ENCODE measurements around the gene TNRC6C.

Gene TNRC6C

DNA sequence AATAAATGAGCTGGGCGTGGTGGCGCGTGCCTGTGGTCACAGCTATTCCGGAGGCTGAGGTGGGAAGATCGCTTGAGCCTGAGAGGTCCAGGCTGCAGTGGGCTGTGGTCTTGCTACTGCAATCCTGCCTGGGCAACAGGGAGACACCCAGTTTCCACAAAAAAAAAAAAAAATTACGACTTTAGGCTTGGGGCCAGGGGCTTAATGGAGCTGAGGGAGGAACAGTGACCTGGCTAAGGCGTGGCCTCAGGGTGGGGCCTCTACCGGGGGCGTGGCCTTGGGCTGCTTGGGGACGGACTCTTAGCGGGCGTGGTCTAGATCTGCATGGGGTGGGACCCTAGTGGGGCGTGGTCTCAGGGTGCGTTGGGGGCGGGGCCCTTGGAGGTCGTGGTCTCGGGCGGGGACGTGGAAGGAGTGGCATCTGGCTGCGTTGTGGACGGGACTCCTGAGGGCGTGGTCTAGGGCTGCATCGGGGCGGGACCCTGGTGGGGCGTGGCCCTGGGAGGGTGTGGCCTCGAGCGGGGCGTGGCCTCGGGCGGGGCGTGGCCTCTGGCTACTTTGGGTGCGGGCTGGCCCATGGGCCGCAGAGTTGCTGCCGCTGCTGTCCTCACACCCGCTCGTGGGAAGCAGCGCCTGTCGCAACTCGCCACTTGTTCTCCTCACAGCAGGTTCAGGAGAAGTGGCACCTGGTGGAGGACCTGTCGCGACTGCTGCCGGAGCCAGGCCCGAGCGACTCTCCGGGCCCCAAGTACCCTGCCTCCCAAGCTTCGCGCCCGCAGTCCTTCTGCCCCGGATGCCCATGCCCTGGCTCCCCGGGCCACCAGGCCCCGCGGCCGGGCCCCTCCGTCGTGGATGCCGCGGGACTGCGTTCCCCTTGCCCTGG lies 181.9 kb downstream of the TNRC6C start:
- DNase-seq = peak; percentile 48

DNA sequence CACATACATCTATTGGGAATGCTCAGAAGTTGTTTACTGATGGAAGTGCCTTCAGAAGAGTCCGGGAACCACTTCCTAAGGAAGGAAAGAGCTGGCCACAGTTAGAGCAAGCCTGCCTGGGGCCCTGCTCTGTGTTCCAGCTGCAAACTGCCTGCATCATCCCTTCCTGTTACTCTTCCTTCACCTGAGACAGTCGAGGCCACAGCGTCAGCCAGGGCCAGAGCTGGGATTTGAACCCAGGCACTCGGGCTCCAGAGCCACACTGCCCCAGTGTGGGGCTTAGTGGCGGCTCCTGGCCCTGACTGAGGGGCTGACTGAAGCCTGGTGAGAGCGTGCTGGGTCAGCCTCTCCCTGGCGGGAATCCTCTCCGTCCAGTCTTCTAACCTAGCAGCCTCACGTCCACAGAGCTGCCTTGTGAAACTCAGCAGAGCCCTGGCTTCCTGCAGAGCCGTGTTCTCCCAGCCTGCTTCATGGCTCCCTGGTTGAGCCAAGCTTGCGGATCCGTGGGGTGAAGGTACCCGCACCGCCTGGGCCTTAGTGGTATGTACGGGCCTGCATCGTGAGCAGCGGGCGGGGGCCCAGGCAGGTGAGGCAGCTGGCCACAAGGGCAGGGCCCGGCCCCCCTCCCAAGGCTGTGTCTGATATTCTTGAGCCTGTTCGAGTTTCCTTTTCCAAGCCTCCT lies 183.1 kb downstream of the TNRC6C start:
- no peak for DNase-seq

DNA sequence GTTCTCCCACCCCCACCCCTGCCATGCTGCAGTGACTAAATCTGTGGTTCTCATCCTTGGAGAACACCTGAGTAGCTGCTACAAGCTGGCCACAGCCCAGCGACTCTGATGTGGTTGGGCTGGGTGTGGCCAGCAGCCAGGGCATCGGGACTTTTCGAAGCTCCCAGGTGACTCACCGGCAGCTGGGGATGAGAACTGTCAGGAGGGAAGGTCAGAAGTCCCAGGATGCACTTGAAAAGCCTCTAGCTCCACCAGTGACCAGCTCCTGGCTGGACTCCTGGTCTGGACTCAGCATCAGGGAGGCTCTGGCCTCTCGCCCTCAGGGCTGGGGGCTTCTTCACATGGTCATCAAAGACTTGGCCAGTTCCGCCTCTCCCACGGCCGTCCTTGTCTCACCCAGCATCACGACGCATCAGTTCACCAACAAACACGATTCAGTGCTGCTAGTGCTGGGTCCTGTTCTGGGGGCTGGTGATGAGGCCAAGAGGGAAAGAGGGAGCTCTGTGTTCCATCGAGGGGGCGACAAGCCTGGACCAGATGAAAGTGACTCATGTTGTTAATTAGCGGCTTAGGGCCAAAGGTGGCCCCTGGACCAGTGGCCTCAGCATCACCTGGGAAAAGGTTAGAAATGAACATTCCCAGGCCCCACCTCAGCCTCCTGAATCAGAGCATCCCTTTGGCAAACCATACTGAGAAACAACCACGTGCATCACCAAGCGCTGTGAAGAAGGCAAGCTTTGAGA lies 183.8 kb downstream of the TNRC6C start:
- peak; percentile 25 for DNase-seq

DNA sequence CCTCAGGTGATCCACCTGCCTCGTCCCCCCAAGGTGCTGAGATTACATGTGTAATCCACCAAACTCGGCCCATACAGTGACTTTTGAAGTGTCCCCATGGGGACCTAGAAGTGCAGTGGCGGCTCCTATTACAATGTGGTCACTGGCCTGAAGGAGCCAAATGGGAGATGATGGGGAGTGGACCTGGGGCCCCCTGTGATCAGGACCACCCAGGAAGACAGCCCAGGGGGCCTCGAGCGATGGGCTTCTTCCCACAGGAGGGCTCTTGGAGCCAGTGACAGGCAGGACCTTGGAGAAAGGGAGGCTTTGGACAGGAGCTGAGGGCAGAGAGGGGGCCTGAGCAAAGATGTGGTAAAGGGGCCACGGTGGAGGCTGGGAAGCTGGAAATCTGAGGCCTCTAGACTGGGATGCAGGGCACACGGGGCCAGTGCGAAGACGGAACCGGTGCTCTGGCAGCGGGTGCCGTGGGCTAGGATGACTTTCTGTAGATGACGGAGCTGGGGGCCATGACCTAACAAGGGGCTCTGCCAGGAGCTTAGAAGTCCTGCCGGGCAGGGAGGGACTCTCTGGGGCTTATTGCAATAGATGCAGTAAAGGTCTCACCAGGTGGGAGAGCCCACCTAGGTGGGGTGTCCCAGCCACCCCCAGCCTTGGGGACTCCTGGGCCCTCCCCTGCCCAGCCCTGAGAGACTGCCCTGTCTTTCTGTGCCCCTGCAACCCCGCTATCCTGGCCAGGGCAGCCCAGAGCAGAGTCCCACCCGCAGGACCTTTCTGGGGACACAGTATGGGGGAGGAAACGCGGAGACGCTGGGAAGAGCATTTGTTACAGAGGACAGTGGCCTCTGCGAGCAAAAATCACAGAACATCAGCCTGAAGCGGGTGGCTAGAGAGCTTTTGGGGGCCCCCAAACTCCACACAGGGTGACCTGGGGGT lies 185.0 kb downstream of the TNRC6C start:
- DNase-seq = no peak

DNA sequence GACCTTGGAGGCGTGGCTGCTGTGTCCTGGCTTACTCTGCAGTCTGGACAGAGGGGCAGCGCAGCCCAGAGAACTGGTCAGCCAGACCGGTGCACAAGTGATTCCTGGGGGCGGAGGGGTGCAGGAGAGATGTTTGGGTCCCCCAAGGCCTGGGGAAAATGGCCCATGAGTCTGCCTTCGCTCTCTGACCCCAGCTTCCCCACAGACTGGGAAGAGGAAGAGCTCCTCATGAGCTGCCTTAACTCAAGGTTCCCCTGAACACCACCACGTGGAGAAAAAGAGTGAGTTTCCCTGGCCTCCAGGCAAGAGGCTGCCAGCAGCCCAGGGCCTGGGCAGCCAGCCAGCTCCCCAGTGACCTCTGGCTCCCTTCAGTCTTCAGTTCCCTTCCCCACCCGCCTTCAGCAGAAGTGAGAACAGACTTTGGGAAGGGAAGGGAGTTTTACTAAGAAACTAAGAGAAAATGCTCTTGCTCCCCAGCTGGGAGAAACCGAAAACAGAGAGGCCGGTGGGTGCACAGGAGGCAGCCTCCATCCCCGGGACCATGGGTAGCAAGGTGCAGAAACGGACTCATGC lies 185.7 kb downstream of the TNRC6C start:
- peak; percentile 59 for DNase-seq

DNA sequence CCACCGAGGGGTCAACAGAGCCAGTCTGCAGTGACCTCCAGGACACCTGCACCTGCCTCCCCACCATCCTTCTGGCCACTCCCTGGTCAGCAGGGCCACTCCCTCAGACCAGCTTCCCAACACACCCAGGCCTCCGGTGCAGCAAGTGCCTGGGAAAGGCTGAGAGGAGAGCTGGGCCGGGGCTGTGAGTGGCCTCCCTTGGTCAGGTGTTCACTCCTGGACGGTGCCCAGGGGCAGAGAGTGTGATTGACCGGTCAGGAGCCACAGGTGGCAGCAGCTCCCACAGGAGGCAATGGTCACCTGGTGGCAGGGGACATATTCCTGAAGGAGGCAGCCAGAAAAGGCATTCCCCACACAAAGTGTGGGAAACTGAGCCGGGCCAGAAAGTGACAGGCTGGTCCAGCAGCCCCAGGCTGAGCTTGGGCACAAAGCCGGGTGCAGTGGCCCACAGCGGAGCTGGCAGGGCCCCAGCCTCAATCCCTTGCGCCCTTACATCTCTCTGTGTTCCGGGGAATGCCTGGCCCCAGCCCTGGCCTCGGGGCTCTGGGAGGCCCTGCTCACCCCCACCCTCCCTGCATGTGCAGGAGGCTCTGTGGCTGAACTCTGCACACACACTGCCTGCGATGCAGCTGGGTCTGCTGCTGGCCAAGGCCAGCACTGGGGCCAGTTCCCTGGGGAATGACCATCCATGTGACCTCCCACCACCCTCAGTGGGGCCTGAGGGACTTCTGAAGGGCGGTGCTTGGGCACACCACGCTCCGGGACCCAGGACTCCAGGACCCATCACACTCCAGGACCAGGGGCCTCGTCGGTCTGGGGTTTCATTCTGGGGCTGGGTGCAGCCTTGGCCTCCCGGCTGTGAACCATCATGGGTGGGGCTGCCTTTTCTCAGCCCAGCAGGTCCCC lies 186.5 kb downstream of the TNRC6C start:
- no peak for DNase-seq

DNA sequence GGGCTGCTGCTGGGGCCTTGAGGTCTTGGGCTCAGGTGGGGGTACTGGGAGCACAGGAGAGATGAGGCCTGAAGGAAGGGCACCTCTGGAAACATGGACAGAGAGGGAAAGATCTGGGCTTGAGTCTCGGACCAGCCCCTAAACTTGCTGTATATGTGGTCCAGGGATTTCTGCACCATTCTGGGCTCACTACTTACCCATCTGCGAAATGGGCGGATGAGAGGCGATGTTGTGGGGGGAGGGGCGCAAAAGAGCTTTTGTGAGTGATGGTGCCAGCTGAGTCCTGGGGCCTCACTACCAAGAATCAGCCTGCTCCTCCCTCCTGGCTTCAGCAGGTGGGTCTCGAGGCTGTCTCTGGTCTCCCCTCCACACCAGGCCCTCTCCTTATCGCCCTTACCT lies 188.0 kb downstream of the TNRC6C start:
- DNase-seq = no peak

DNA sequence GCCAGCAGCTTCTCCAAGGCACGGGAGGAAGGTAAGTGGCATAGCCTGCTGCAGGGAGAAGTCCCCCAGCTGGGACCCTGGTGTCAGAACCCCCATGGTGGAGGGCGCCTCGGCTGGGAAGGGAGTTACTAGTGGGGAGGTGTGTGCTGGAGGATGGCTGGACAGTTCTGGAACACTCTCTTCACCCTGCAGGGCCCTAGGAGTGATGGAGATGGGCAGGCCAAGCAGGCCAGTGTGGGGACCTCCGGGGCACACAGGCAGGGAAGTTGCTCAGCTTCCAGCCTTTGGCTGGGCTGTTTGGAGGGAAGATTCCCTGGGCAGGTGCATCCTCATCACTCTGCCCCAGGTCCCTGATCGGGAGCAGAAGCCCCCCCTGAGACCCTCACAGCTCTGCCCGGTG lies 188.4 kb downstream of the TNRC6C start:
- DNase-seq = no peak

DNA sequence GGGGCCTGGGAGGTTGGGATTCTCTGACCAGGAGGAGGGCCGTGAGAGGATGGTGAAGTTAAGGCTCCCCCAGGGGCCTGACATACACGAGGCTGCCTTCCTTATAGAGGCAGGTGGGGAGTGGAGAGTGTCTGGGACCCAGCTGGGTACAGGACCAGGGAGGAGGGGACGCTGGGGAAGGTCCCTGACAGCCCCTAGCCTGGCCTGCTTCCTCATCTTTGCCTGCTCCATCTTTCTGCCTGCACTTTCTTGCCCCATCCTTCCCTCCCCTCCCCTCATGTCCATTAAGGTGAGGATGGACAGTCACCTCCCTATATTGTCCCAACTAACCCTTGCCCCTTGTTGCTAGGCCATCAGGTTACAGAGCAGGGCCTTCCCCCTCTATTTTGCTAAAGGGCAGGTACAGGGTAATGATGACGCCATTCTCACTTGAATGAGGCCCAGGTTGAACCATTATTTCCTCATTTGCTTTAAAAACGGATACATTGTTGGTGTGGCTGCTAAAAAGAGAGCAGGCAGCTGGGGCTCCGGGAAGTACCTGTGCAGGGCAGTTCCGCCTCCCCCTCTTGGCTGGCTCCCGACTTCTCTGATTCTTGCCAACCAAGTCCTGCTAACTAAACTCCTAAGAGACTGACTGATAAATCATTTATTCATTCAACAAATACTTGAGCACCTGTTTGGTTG lies 189.0 kb downstream of the TNRC6C start:
- DNase-seq = no peak

DNA sequence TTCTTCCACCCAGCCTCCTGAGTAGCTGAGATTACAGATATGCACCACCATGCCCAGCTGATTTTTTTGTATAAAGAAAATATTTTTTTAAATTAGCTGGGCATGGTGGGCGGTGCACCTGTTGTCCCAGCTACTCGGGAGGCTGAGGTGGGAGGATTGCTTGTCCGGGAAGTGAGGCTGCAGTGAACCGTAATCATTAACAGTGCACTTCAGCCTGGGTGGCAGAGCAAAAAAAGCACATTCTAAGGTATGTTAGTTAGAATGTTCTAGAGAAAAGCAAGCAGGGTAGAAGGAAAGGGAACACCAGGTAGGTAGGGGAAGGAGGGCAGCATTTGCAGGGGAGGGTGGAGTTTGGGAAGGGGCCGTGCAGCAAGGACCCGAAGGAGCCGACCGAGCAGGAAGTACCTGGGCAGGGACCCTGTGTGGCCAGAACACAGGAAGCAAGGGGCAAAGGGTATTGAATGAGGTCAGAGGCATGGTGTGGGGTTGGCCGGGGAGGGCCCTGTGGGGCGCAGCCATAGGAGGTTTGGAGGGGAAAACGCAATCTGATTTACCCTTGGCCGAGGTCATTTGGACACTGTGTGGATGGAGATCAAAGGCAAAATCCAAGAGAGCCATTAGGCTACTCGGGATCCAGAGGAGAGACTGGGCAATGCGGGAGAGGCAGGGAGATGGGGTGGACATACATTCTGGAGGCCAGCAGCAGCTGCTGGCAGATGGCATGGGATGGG lies 189.9 kb downstream of the TNRC6C start:
- no peak for DNase-seq

DNA sequence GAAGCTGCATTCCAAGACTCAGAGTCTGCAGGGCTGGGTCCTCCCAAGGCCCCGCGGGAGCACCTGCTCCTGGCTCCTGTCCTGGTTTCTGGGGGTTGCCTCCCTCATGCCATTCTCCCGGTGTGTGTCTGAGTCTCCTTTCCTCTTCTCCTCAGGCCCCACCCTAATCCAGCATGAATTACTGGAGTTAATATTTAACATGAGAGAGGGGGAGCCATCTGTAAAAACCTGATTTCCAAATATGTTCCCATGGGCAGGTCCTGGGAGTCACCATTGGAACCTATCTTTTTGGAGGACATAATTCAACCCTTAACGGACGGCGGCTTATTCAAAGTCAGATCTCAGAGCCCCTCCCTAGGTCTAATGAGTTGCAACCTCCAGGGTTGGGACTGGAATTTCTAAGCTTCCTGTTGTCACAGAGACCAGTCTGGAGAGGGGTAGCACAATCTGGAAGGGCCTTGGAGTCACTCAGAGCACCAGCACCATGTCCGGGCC lies 193.1 kb downstream of the TNRC6C start:
- DNase-seq = peak; percentile 63

DNA sequence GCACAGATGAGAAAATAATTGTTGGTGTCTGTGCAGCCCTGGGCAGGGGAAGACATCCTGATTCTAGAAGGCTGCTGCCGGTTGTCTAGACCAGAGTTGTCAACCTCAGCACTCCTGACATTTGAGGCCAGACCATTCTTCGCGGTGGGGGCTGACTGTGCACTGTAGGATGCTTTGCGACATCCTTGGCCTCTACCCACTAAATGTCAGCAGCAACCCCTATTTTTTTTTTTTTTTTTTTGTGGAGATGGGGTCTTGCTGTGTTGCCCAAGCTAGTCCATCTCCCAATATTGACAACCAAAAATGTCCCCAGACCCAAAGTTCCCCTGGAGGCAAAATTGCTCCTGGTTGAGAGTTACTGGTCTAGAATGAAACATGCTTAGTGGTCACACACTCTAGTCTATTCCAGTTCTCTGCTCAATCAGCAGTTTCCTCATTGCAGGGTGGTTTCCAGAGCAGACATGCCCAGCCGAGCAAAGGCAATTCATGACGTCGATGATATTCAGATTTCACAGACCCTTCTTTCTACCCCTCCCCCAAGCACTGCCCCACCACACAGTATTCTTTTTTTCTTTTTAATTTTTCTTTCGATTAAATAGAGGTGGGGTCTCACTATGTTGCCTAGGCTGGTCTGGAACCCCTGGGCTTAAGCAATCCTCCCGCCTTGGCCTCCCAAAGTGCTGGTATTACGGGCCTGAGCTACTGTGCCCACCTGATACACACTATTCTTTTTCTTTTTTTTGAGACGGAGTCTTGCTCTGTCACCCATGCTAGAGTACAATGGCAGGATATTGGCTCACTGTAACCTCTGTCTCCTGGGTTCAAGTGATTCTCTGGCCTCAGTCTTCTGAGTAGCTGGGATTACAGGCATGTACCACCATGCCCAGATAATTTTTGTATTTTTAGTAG lies 196.7 kb downstream of the TNRC6C start:
- DNase-seq = no peak

All from fibroblast of skin of abdomen (primary cell).